Heart left ventricle (tissue), 13 donors: ENCODE data around the gene GPR161.

ENCODE experiments used
- CTCF ChIP-seq, 12 donors: fragments of 200-600 bp; sonication (generic) in 4 of 12; IDR thresholded peaks; one replicate each; pipeline versions ENCODE4 v1.5.0 to v1.8.0; 2018 to 2022; ENCODE audit warnings: antibody characterized with exemption in 12 of 12, mild to moderate bottlenecking in 5 of 12
- POLR2A ChIP-seq, 2 donors: fragments of 450-650 bp; IDR thresholded peaks; one replicate each; pipeline ENCODE4 v1.6.1; 2017; ENCODE audit warnings: antibody characterized with exemption in 2 of 2, mild to moderate bottlenecking in 2 of 2, moderate library complexity in 2 of 2
- donor health status: ischemic (EF 13 %, LVEDD 7.1; RV severe dilation, severe dysfunction).
- donor health status: DM: no; HTN: yes; CAD: no.
- donor health status: DM: no; HTN: no; CAD: no.
- donor health status: ischemic (EF 25% LVEDD 6.9; RV normal size, moderate dysfunction).
- donor health status: ischemic (EF 25% LVEDD 5.7; RV mildly dilated, moderate dysfunction).
- donor health status: ischemic (EF 35%, LVEDD 5.7; RV mildly dilated, moderate dysfunction).
- donor health status: nonischemic (EF 11% LVEDD 7.7; RV severe dilation, severe dysfunction).
- donor health status: DM: yes; HTN: yes; CAD: no.
- donor health status: PGD.
- donor health status: ischemic (EF 29% LVEDD 5.4; RV normal size, mild dysfunction).
- donor health status: nonischemic (EF 23%, LVEDD 6.1; RV moderate dilation, normal function).

GRCh38 chr1:168172250-168172915 is 35.7 kb upstream of the GPR161 start:
- no peak for TF ChIP-seq CTCF (IDR thresholded peaks at IDR 0.05)
- TF ChIP-seq POLR2A (IDR thresholded peaks at IDR 0.05), result no peak
